ENCODE measurements around the gene MAD1L1. TPM values are rescaled to one million over a fixed set of nuclear protein-coding genes. Genes with fewer than 3 reads are reported as not detected.

Gene MAD1L1
- total RNA-seq, 2 experiments from 2014 or later = 40.0 to 44.7 TPM

GRCh38 chr7:2118630-2119190 is 114.0 kb downstream of the MAD1L1 start:
- no peaks in the 10 kb centered on the region for H3K27me3 Mint-ChIP-seq
- ChIA-PET CTCF (interaction anchor here (0.8 to 1.6 kb wide), 2 partner anchors 8 to 77 kb away, joined by 3 to 5 read pairs; no protein-coding TSS in a partner anchor), POLR2A (no interaction called here)
- DNase-seq (no peak), ATAC-seq (no peak)
- no peak for TF ChIP-seq CTCF (IDR thresholded peaks at IDR 0.05)
- H3K4me1 Mint-ChIP-seq (ENCODE audit: low read depth) = peaks cover 38% of the 10 kb centered on the region
- intact Hi-C loops (cut with micrococcal nuclease) = no loop called here
- no peak overlapping the region for H3K27ac Mint-ChIP-seq
- H3K4me3 Mint-ChIP-seq = no peak overlapping the region
- H3K9me3 Mint-ChIP-seq = no peaks in the 10 kb centered on the region
- H3K36me3 Mint-ChIP-seq (ENCODE audit: low read depth) = peaks cover 2% of the 10 kb centered on the region

GRCh38 chr7:2118056-2118455 is 114.7 kb downstream of the MAD1L1 start:
- Mint-ChIP-seq H3K4me1 (ENCODE audit: low read depth) (peaks cover 41% of the 10 kb centered on the region), H3K27me3 (no peaks in the 10 kb centered on the region), H3K27ac (no peak overlapping the region), H3K4me3 (no peak overlapping the region), H3K9me3 (no peaks in the 10 kb centered on the region), H3K36me3 (ENCODE audit: low read depth) (peaks cover 4% of the 10 kb centered on the region)
- no peak for ATAC-seq
- TF ChIP-seq CTCF (IDR thresholded peaks at IDR 0.05) = no peak
- ChIA-PET POLR2A (no interaction called here), CTCF (no interaction called here)
- DNase-seq = no peak
- intact Hi-C loops (cut with micrococcal nuclease) = no loop called here

GRCh38 chr7:2117646-2118045 is 115.1 kb downstream of the MAD1L1 start:
- CTCF ChIA-PET = no interaction called here
- Mint-ChIP-seq H3K27me3 (no peaks in the 10 kb centered on the region), H3K36me3 (ENCODE audit: low read depth) (peaks cover 4% of the 10 kb centered on the region), H3K27ac (no peak overlapping the region), H3K4me1 (ENCODE audit: low read depth) (peaks cover 45% of the 10 kb centered on the region), H3K4me3 (no peak overlapping the region), H3K9me3 (no peaks in the 10 kb centered on the region)
- no peak for TF ChIP-seq CTCF (IDR thresholded peaks at IDR 0.05)
- ATAC-seq = no peak
- POLR2A ChIA-PET = no interaction called here
- no peak for DNase-seq
- intact Hi-C loops (cut with micrococcal nuclease) = no loop called here

- ChIA-PET POLR2A (no interaction called here), CTCF (no interaction called here)
- no peak overlapping the region for H3K27ac Mint-ChIP-seq
- H3K9me3 Mint-ChIP-seq = no peaks in the 10 kb centered on the region
- H3K27me3 Mint-ChIP-seq = no peaks in the 10 kb centered on the region
- H3K36me3 Mint-ChIP-seq (ENCODE audit: low read depth) = peaks cover 4% of the 10 kb centered on the region
- ATAC-seq = peak; percentile 17
- DNase-seq = no peak
- peaks cover 50% of the 10 kb centered on the region for H3K4me1 Mint-ChIP-seq (ENCODE audit: low read depth)
- intact Hi-C loops (cut with micrococcal nuclease) = no loop called here
- no peak overlapping the region for H3K4me3 Mint-ChIP-seq
- TF ChIP-seq CTCF (IDR thresholded peaks at IDR 0.05) = no peak
These were observed 115.7 kb downstream of the MAD1L1 start for GRCh38 chr7:2116989-2117591.

- POLR2A ChIA-PET = interaction anchor here (0.5 kb wide), 1 partner anchor 74 kb away, joined by 3 read pairs; no protein-coding TSS in a partner anchor
- no peak for TF ChIP-seq CTCF (IDR thresholded peaks at IDR 0.05)
- CTCF ChIA-PET = no interaction called here
- H3K27me3 Mint-ChIP-seq = no peaks in the 10 kb centered on the region
- peak overlapping the region; percentile 20 for H3K27ac Mint-ChIP-seq
- H3K36me3 Mint-ChIP-seq (ENCODE audit: low read depth) = peaks cover 4% of the 10 kb centered on the region
- H3K4me1 Mint-ChIP-seq (ENCODE audit: low read depth) = peaks cover 57% of the 10 kb centered on the region
- no peak overlapping the region for H3K4me3 Mint-ChIP-seq
- H3K9me3 Mint-ChIP-seq = no peaks in the 10 kb centered on the region
- intact Hi-C loops (cut with micrococcal nuclease) = no loop called here
- ATAC-seq (no peak), DNase-seq (no peak)
These were observed 116.3 kb downstream of the MAD1L1 start for GRCh38 chr7:2116448-2116810.

Data from activated CD8-positive, alpha-beta T cell treated with anti-CD3 and anti-CD28 coated beads for 36 hours (primary cell).